DOHH2 (cell line): ENCODE results near the gene GDF9.

Experiments
- EZH2phosphoT487 ChIP-seq: fragments of 200-600 bp; sonication (generic); IDR thresholded peaks from 2 replicates; pipeline ENCODE4 v1.6.1; 2017; ENCODE audit warnings: borderline replicate concordance, mild to moderate bottlenecking, antibody characterized with exemption, low read length, moderate library complexity, mixed read lengths
- TF ChIP-seq, protein P1 (sequence below): fragments of 200-600 bp; sonication (generic); IDR thresholded peaks from one replicate; pipeline ENCODE4 v1.5.1; 2014; ENCODE audit warnings: antibody characterized with exemption, mild to moderate bottlenecking, low read depth, low read length; ENCODE audit not compliant: poor library complexity, severe bottlenecking

DNA sequence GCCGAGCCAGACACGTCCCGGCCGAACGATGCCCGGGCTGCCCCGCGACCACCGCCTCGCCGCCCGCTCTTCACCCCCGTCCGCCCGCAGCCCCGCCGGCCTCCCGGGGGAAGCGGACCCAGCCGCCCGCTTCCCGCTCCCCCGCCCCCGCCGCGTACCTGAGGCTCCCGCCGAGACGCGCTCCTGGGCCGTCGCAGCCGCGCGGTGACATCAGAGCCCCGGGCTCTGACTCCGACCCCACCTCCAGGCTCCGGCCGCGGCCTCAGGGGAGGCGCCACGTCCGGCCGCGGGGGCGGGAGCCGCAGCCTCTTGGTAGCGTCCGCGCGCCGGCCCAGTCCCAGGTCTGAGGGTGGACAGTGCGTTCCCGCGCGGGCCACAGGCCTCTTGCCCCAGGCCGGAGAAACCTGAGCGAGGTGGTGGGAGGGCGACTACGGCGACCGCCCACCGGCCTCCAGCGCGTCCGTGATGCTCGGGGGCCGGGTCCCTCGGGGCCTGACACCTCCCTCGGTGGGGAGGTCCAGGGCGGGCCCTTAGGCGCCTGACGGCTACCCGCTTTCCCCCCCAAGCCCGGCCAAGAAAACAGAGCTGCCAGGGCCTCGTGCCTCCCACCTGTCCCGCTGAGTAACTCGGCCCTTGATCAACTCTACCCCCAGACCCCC lies 35.7 kb downstream of the GDF9 start, which contains the start of gene SHROOM1:
- TF ChIP-seq, protein P1, sequence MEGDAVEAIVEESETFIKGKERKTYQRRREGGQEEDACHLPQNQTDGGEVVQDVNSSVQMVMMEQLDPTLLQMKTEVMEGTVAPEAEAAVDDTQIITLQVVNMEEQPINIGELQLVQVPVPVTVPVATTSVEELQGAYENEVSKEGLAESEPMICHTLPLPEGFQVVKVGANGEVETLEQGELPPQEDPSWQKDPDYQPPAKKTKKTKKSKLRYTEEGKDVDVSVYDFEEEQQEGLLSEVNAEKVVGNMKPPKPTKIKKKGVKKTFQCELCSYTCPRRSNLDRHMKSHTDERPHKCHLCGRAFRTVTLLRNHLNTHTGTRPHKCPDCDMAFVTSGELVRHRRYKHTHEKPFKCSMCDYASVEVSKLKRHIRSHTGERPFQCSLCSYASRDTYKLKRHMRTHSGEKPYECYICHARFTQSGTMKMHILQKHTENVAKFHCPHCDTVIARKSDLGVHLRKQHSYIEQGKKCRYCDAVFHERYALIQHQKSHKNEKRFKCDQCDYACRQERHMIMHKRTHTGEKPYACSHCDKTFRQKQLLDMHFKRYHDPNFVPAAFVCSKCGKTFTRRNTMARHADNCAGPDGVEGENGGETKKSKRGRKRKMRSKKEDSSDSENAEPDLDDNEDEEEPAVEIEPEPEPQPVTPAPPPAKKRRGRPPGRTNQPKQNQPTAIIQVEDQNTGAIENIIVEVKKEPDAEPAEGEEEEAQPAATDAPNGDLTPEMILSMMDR, result no peak
- no peak for TF ChIP-seq EZH2phosphoT487
